IPS-18a (cell line): Measurements from ENCODE around the gene ART3.
"Not testable (repeated sequence)": the region's sequence is repeated elsewhere in the genome, so short reads cannot be mapped to it uniquely, and the experiment has no call there.

Experiments used
- H3K27ac ChIP-seq: one replicate; pipeline ENCODE4 v1.5.1; 2013; ENCODE audit warnings: low read length
- H3K27me3 ChIP-seq: one replicate; pipeline ENCODE4 v1.6.1; 2013; ENCODE audit warnings: mild to moderate bottlenecking, low read length; ENCODE audit not compliant: control insufficient read depth, insufficient read depth
- H3K36me3 ChIP-seq: one replicate; pipeline ENCODE4 v1.6.1; 2013; ENCODE audit warnings: low read depth, low read length; ENCODE audit not compliant: control insufficient read depth
- H3K4me1 ChIP-seq: one replicate; pipeline ENCODE4 v1.6.1; 2013; ENCODE audit warnings: low read depth, low read length; ENCODE audit not compliant: control insufficient read depth
- H3K4me3 ChIP-seq: one replicate; pipeline ENCODE4 v1.5.1; 2013; ENCODE audit warnings: low read length
- H3K9ac ChIP-seq: one replicate; pipeline ENCODE4 v1.6.1; 2013; ENCODE audit warnings: mild to moderate bottlenecking, low read length, moderate library complexity
- H3K9me3 ChIP-seq: one replicate; pipeline ENCODE4 v1.6.1; 2013; ENCODE audit warnings: low read depth, low read length; ENCODE audit not compliant: control insufficient read depth

ART3 gene

GRCh38 chr4:76074468-76074867 lies at the start of gene ART3:
Gene ART3, plus strand, starts transcription at chr4:76074709. Its CDS starts 1,181 bp downstream, at chr4:76075890.
- no peaks in the 10 kb centered on the region for H3K9me3 ChIP-seq
- no peak within 1 kb of the TSS for H3K27ac ChIP-seq
- no peak within 1 kb of the TSS for H3K4me3 ChIP-seq
- H3K9ac ChIP-seq: no peak within 1 kb of the TSS
- H3K4me1 ChIP-seq: peaks cover 18% of the 10 kb centered on the region
- no peaks in the 10 kb centered on the region for H3K27me3 ChIP-seq
- H3K36me3 ChIP-seq: no peaks in the 10 kb centered on the region

DNA sequence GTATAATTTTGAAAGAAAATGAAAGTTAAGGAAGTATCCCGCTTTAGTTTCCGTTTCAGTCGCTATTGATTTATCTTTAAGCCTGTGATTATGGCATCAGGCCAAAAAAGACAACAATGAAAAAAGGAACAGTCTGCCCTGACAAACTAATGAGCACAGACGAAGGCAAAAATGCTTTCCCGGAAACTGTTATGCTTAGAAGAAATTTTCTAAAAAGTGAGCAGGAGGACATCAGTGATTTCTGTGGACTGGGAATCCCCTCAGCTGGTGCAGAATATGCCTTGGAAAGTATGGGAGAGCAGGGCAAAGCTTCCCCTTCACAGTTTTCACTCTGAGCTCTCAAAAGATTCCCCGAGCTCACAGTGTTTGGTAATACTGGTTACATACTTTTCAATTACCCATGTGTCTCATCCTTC lies 46.2 kb upstream of the ART3 start:
- Histone ChIP-seq H3K27me3 (no peaks in the 10 kb centered on the region), H3K4me1 (peaks cover 2% of the 10 kb centered on the region), H3K36me3 (no peaks in the 10 kb centered on the region), H3K27ac (no peak overlapping the region), H3K9me3 (no peaks in the 10 kb centered on the region), H3K4me3 (no peak overlapping the region), H3K9ac (no peak overlapping the region)

GRCh38 chr4:76029300-76029699 lies 45.2 kb upstream of the ART3 start:
- H3K9me3 ChIP-seq: no peaks in the 10 kb centered on the region
- no peaks in the 10 kb centered on the region for H3K36me3 ChIP-seq
- no peak overlapping the region for H3K27ac ChIP-seq
- no peaks in the 10 kb centered on the region for H3K27me3 ChIP-seq
- no peak overlapping the region for H3K4me3 ChIP-seq
- H3K4me1 ChIP-seq: no peaks in the 10 kb centered on the region
- H3K9ac ChIP-seq: no peak overlapping the region

DNA sequence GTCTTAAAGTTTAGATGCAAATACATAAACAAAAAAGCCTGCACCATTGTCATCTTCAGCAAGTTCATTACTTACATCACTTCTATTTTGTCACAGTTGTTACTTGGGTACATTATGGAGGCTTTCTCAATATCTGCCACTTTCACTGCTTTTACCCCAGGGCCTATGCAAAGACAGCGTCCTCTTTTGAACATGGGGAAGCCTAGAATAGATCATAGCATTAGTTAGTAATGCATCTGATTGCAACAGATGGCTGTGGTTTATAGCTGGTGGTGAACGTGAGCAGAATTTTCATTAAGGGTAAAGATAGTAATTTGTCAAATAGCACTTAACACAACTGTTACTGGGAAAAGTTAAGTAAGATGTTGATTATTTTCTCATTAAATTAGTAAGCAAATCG lies 39.4 kb upstream of the ART3 start:
- no peaks in the 10 kb centered on the region for H3K27me3 ChIP-seq
- no peak overlapping the region for H3K27ac ChIP-seq
- H3K4me1 ChIP-seq: no peaks in the 10 kb centered on the region
- H3K9ac ChIP-seq: no peak overlapping the region
- H3K9me3 ChIP-seq: no peaks in the 10 kb centered on the region
- no peaks in the 10 kb centered on the region for H3K36me3 ChIP-seq
- H3K4me3 ChIP-seq: no peak overlapping the region

- no peaks in the 10 kb centered on the region for H3K4me1 ChIP-seq
- no peaks in the 10 kb centered on the region for H3K36me3 ChIP-seq
- H3K4me3 ChIP-seq: no peak within 1 kb of the TSS
- H3K9ac ChIP-seq: no peak within 1 kb of the TSS
- H3K9me3 ChIP-seq: no peaks in the 10 kb centered on the region
- no peak within 1 kb of the TSS for H3K27ac ChIP-seq
- H3K27me3 ChIP-seq: no peaks in the 10 kb centered on the region
These were observed 38.6 kb upstream of the ART3 start, which contains the start of gene CXCL11 for GRCh38 chr4:76035799-76036380. Gene CXCL11, minus strand, starts transcription at chr4:76036070. Its CDS starts 83 bp downstream, at chr4:76035987.

DNA sequence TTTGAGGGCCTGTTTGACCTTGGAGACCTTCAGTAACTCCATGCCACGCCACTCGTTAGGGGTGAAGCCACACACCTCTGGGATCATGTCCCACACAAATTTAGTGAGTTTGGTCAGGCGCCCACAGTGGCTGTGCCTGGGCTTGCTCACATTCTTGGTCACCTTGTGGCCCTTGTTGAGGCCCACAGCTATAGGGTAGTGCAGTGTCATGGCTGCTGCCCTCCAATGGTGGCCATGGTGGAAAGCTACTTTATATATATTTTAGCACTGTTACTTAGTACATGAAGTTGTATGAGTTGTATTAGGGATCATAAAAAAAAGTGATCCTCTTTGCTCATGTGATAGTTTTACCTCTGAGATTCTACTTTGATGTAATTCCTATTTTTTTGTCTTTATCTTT lies 37.7 kb upstream of the ART3 start:
- no peaks in the 10 kb centered on the region for H3K9me3 ChIP-seq
- no peak overlapping the region for H3K9ac ChIP-seq
- no peaks in the 10 kb centered on the region for H3K27me3 ChIP-seq
- H3K36me3 ChIP-seq: no peaks in the 10 kb centered on the region
- H3K4me1 ChIP-seq: no peaks in the 10 kb centered on the region
- H3K27ac ChIP-seq: no peak overlapping the region
- H3K4me3 ChIP-seq: no peak overlapping the region

DNA sequence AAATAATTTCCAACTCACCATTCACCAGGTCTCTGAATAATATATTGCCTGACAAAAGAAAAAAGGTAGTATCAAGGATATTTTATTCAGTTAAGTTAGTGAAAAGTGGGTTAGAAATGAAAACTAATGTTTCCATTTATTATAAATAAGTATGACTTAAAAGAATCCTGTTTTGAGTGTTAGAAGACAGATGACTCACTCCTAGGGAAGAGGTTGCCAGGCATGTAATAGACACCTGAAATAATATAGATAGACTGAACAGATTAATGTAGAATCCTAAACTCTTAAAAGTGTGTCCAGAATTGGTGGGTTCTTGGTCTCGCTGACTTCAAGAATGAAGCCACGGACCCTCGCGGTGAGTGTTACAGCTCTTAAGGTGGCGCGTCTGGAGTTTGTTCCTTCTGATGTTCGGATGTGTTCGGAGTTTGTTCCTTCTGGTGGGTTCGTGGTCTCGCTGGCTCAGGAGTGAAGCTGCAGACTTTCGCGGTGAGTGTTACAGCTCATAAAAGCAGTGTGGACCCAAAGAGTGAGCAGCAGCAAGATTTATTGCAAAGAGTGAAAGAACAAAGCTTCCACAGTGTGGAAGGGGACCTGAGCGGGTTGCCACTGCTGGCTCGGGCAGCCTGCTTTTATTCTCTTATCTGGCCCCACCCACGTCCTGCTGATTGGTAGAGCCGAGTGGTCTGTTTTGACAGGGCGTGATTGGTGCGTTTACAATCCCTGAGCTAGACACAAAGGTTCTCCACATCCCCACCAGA lies 32.1 kb upstream of the ART3 start:
- H3K27me3 ChIP-seq, H3K36me3 ChIP-seq, H3K9me3 ChIP-seq, H3K4me3 ChIP-seq, H3K27ac ChIP-seq, H3K9ac ChIP-seq, H3K4me1 ChIP-seq: not testable (repeated sequence)

GRCh38 chr4:76043306-76043705 lies 31.2 kb upstream of the ART3 start:
- not testable (repeated sequence) for H3K9me3 ChIP-seq, H3K4me1 ChIP-seq, H3K36me3 ChIP-seq, H3K4me3 ChIP-seq, H3K27me3 ChIP-seq, H3K27ac ChIP-seq, H3K9ac ChIP-seq

GRCh38 chr4:76044686-76045085 lies 29.8 kb upstream of the ART3 start:
- H3K27ac ChIP-seq, H3K9me3 ChIP-seq, H3K4me3 ChIP-seq, H3K9ac ChIP-seq, H3K27me3 ChIP-seq, H3K4me1 ChIP-seq, H3K36me3 ChIP-seq: not testable (repeated sequence)

- H3K4me1 ChIP-seq, H3K9me3 ChIP-seq, H3K4me3 ChIP-seq, H3K9ac ChIP-seq, H3K27ac ChIP-seq, H3K36me3 ChIP-seq, H3K27me3 ChIP-seq: not testable (repeated sequence)
These were observed 24.6 kb upstream of the ART3 start for GRCh38 chr4:76049860-76050416.

GRCh38 chr4:76050560-76051050 lies 23.9 kb upstream of the ART3 start:
- not testable (repeated sequence) for H3K9ac ChIP-seq, H3K9me3 ChIP-seq, H3K36me3 ChIP-seq, H3K27ac ChIP-seq, H3K4me3 ChIP-seq, H3K27me3 ChIP-seq
- peaks cover 10% of the 10 kb centered on the region for H3K4me1 ChIP-seq

- no peak overlapping the region for H3K9ac ChIP-seq
- no peaks in the 10 kb centered on the region for H3K27me3 ChIP-seq
- H3K9me3 ChIP-seq: no peaks in the 10 kb centered on the region
- no peak overlapping the region for H3K27ac ChIP-seq
- H3K4me1 ChIP-seq: peaks cover 21% of the 10 kb centered on the region
- no peak overlapping the region for H3K4me3 ChIP-seq
- no peaks in the 10 kb centered on the region for H3K36me3 ChIP-seq
These were observed 20.8 kb upstream of the ART3 start for GRCh38 chr4:76053730-76054129.
